ENCODE results near the gene POLQ.
A peak's percentile ranks its signal among the peaks of the same experiment; 100 is the strongest.
"Not testable (repeated sequence)": the region's sequence is repeated elsewhere in the genome, so short reads cannot be mapped to it uniquely, and the experiment has no call there.

Gene POLQ

DNA sequence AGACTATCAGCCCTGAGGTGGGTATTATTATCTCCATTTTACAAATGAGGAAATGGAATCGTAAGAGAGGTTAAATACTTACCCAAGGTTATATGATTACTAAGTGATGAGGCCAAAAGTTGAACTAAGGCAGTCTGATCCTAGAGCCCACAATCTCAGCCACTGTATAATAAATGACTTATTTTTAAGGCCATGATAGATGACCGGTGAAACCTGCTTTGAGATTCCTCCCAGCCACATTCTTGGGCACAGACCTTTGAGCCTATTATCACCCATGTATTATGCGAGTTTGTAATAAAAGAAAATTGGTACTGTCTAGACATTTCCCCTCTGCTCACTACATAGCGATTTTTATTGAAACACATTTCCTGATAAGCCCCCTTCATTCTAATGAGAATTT lies 37.4 kb downstream of the POLQ start:
- no peak for DNase-seq

GRCh38 chr3:121505256-121505655 lies 40.5 kb downstream of the POLQ start:
- no peak for DNase-seq

- DNase-seq, result no peak
Observed at GRCh38 chr3:121504618-121505017, 41.2 kb downstream of the POLQ start.

GRCh38 chr3:121496786-121497185 lies 49.0 kb downstream of the POLQ start:
- DNase-seq, result no peak

- no peak for DNase-seq
Observed at GRCh38 chr3:121493431-121493830, 52.4 kb downstream of the POLQ start.

DNA sequence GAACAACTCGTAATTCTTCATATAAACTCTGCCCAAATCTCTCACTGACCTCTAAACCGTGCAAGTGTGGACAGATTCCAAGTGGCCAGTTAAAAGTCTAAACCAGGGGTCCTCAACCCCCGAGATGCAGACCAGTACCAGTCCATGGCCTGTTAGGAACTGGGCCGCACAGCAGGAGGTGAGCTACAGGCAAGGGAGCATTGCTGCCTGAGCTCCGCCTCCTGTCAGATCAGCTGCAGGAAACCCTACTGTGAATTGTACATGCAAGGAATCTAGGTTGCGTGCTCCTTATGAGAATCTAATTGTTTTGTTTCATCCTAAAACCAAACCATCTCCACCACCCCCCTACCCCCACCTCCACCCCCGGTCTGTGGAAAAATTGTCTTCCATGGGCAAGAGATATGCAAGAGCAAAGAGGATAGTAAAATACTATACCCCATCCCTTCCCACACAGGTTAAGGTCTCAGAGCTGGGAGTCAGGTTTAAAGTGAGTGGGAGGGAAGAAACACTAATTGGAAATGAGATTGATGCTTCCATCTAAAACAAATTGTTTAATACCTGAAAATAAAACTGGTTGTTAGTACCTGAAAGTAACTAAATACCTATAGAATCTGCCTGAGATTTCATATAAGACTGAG lies 54.0 kb downstream of the POLQ start:
- no peak for DNase-seq

DNA sequence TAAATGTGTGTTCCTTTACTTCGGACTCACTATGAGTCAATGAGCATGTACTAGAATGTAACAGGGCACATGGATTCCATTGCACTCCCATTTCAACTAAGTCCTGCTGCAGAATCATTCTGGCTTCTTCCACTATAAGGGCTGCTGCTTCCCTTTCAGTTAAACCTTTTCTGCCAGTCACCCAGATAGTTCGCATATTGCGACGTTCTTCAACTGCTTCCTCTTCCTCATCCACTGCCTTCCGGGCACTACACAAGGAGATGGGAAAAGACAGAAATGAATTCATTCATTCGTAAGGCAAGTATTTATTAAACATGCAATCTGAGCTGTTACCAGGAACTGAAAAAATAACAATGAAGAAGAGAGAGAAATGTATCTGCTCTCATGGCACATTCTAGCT lies 55.6 kb downstream of the POLQ start:
- no peak for DNase-seq

GRCh38 chr3:121488628-121489027 lies 57.2 kb downstream of the POLQ start:
- DNase-seq, result no peak

DNA sequence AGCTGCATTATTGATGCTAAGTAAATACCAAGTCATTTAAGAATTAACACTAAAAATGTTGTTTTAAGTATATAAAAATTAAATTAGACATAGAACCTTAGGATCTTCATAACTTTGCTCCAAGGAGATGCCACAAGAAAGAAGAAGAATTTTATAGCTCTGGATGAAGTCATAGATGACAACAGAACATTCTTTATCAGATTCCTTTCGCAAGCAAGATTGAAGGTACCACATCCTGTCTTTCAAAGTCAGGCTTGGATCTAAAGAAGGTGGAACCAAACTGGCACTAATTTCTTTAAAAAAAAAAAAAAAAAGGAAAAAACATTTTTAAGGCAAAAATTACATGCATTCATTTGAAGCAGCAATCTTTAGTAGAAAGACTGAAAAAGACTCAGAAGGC lies 62.5 kb downstream of the POLQ start:
- peak; percentile 68 for DNase-seq

DNA sequence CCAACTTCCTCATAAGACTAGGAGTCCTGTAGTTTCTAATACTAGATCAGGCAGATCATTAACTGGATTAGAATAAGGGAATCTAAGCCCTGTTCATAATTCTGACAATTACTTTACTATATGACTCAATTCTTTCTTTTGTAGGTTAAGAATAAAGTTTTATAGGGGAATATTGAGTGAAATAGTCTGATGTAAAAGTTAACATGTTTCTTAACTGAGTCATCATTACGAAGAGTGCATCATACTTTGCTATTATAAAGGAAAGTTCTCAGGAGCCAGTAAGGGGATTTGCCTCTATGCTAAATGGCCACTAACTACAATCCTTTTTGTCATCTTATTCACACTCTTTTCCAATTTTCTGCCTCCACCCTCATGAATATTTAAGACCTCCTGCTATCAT lies 63.1 kb downstream of the POLQ start:
- DNase-seq, result peak; percentile 82

- peak; percentile 85 for DNase-seq
Observed at GRCh38 chr3:121481106-121481880, 64.5 kb downstream of the POLQ start.

- peak; percentile 82 for DNase-seq
Observed at GRCh38 chr3:121477589-121477988, 68.2 kb downstream of the POLQ start.

DNA sequence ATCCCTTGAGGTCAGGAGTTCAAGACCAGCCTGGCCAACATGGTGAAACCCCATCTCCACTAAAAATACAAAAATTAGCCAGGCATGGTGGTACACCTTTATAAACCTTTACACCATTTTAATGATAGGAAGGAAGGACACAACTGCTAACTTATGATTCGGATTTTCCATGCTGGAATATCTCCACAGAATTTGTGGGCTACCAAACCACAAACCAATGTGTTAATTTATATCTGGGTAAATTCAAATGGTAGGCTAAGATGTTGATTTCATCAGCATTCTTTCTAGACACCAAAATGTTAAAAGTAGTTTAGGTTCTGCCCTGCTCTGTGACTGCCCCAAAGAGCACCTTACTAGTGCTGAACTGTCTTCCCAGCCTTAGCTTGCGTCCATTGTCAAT lies 72.8 kb downstream of the POLQ start:
- DNase-seq, result no peak

DNA sequence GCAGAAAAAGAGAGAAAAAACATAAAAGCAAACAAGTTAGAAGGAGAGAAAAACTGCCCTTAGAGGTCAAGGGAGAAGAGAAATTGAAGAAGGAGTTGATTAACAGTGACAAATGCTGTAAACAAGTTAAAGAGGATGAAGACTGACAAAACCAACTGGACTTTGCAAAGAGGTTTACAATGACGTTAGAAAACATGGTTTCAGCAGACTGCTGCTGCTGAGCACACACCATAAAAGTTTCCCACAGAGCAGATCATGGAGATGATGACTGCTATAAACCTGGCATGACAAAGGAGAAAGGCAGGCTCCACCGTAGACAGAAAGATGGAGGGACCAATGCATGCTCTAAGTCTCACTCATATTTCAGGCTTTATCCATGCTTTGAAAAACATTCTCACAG lies 78.7 kb downstream of the POLQ start:
- no peak for DNase-seq

DNA sequence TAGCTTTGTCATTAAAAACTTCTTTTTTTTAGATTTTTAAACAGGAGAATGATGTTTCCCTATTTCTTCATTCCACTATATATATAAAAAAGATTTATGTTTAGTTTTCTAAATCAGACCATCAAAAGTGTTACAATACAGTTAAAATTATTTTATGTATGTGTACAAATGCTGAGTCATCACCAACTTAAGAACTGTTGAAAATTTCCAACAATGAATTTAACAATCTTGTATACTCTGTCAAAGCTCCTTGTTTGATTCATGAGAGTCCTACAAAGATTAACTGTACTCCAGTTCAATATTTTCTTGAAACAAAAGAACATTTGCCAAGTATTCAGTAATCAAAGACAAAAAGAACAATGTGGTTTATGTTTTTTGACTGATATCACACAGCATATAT lies 82.0 kb downstream of the POLQ start:
- DNase-seq, result no peak

- DNase-seq, result no peak
Observed at GRCh38 chr3:121462565-121462964, 83.2 kb downstream of the POLQ start.

GRCh38 chr3:121451752-121452151 lies 94.0 kb downstream of the POLQ start:
- not testable (repeated sequence) for DNase-seq

- DNase-seq, result no peak
Observed at GRCh38 chr3:121443456-121443855, 102.3 kb downstream of the POLQ start.

DNA sequence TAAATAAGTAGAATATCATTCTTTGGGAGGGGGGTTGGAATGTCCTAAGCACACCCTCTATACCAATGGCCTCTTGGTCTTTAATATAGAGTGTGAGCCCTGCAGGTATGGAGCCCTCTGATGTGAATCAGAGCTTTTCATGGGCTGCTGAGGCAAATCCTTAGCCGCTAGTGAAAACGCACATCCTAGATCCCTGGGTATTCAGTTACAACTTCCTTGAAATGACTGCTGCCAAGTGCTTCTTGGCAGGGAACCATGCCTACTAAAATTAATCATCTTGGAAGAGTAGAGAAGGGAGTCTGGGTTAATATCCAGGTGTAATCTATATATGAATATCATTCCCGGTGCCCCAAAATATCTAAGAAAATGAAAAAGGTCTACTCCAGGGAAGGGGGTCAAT lies 109.1 kb downstream of the POLQ start:
- DNase-seq, result peak; percentile 4

- no peak for DNase-seq
Observed at GRCh38 chr3:121436074-121436473, 109.7 kb downstream of the POLQ start.

DNA sequence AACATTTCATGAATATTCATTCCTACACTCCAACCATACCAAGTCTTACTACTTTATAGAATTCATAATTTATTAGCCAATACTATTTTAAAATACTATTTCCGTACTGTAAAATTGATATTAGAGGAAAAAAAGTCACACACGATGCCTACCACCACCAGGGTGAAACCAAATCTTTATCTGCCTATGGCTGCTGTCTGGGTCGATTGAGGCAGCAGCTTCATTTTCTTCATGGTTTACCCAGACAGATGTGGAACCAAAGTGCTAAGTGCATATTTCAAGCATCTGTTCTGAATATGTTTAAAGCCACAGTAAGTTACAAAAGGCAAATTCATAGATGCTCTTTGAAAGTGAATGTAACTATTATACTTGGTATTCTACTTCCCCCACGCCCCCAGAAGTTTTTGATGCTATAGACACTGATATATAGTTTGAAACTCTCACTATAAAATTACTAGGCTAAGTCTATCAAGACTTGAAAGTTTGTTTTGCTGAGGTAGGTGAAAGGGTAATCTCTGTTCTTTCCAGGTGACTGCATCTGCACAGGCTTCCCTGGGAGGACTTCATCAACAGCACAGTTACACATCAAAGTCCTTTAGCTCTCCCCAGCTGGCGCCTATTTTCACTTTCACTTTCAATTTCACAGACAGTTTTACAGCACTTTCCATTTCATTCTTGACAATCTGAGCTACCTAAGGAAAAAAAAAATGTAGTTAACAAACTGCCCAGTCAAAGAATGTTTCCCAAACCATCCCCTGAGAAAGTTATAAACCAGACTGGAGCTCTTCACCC lies 113.9 kb downstream of the POLQ start:
- DNase-seq, result peak; percentile 51

DNA sequence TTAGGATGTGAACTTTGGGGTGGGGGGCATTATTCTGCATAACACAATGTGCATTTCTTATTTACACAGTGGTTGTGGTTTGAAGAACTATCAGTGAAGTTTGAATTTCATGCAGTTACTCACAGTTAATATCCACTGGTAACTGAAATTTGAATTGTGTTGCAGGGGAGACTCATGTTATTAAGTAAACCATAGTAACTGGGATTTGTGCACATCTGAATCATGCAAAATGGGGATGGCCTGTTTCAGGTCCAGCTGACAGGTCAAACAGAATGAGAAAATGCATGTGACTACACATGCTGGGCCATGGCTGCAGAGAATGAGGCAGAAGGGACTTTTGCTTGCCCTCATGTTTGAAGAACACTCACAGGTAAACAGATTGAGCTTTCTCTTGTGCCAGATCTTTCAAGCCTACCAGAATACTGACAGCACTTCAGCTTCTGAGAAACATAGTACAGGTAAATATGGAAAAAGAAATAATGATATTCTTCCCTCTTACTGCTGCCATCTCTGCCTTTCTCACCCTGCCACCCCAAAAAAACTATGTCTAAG lies 115.0 kb downstream of the POLQ start:
- DNase-seq, result no peak

DNA sequence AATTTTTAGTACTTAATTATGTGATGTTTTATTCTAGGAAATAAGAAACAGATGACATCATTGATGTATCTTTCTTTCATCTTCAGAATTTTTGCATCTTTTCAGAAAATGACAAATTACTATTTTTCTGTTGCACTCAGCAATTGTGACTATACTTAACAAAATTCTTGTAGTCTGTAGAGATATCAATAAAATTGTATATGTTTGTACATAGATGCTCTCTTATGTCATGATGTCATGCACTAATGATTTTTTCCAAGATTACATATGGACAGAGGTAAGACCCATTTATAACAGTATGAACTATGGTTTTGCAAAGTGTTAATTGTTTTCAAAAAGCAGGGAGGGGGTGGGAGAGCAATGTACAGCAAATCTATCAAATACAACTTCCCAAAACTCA lies 121.2 kb downstream of the POLQ start:
- no peak for DNase-seq

DNA sequence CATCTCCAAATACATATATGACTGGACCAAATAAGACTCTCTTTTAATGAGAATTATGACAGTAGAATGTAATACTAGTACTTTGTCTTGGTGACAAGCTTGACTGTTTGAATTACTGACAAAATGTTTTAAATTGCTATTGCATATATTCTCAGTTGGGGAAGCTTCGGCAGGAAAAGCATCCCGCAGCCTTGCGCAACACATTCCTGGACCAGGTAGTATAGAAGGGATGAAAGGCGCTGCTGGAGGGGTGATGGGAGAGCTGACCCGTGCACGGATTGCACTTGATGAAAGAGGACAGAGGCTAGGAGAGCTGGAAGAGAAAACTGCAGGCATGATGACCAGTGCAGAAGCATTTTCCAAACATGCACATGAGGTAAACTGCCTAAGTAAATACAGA lies 127.6 kb downstream of the POLQ start:
- DNase-seq, result no peak
